PFSK-1 (cell line): Measurements from ENCODE around the gene KBTBD3.

Source experiments
- FOXP2 ChIP-seq: optimal IDR thresholded peaks from 2 replicates; pipeline ENCODE3; 2011; ENCODE audit warnings: borderline replicate concordance, control low read depth, inconsistent platforms; ENCODE audit not compliant: insufficient read depth; ENCODE audit errors: extremely low read length, extremely low read depth
- POLR2AphosphoS5 ChIP-seq: IDR thresholded peaks from 2 replicates; pipeline ENCODE4 v1.6.1; 2012; ENCODE audit warnings: low read depth, mild to moderate bottlenecking, control low read depth, low read length, moderate library complexity
- SIN3A ChIP-seq: IDR thresholded peaks from 2 replicates; pipeline ENCODE4 v1.6.1; 2012; ENCODE audit warnings: mild to moderate bottlenecking, low read length, moderate library complexity, borderline replicate concordance; ENCODE audit not compliant: insufficient read depth
- TAF1 ChIP-seq: IDR thresholded peaks from 2 replicates; pipeline ENCODE4 v1.6.1; 2012; ENCODE audit warnings: low read length, control low read depth, borderline replicate concordance; ENCODE audit not compliant: insufficient read depth
- TF ChIP-seq, protein P1 (sequence below), 2 experiments: IDR thresholded peaks; 2 replicates each; pipeline versions ENCODE4 v1.6.1 to v1.8.0; 2011 to 2012; ENCODE audit warnings: low read depth in 2 of 2, low read length in 2 of 2, control low read depth in 1 of 2, inconsistent platforms in 1 of 2, mild to moderate bottlenecking in 1 of 2, moderate library complexity in 1 of 2; ENCODE audit not compliant: insufficient read depth in 1 of 2

KBTBD3 gene

GRCh38 chr11:106087815-106088435, 10.8 kb upstream of the KBTBD3 start:
- no peak for TF ChIP-seq FOXP2
- TF ChIP-seq POLR2AphosphoS5, result no peak
- TF ChIP-seq, protein P1, sequence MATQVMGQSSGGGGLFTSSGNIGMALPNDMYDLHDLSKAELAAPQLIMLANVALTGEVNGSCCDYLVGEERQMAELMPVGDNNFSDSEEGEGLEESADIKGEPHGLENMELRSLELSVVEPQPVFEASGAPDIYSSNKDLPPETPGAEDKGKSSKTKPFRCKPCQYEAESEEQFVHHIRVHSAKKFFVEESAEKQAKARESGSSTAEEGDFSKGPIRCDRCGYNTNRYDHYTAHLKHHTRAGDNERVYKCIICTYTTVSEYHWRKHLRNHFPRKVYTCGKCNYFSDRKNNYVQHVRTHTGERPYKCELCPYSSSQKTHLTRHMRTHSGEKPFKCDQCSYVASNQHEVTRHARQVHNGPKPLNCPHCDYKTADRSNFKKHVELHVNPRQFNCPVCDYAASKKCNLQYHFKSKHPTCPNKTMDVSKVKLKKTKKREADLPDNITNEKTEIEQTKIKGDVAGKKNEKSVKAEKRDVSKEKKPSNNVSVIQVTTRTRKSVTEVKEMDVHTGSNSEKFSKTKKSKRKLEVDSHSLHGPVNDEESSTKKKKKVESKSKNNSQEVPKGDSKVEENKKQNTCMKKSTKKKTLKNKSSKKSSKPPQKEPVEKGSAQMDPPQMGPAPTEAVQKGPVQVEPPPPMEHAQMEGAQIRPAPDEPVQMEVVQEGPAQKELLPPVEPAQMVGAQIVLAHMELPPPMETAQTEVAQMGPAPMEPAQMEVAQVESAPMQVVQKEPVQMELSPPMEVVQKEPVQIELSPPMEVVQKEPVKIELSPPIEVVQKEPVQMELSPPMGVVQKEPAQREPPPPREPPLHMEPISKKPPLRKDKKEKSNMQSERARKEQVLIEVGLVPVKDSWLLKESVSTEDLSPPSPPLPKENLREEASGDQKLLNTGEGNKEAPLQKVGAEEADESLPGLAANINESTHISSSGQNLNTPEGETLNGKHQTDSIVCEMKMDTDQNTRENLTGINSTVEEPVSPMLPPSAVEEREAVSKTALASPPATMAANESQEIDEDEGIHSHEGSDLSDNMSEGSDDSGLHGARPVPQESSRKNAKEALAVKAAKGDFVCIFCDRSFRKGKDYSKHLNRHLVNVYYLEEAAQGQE (IDR thresholded peaks at IDR 0.05; ENCODE audit: insufficient read depth in 1 of 2, low read depth in 2 of 2, low read length in 2 of 2), result no peak
- TF ChIP-seq SIN3A, result no peak
- no peak for TF ChIP-seq TAF1

GRCh38 chr11:106086850-106087249, 9.7 kb upstream of the KBTBD3 start:
- TF ChIP-seq FOXP2 (no peak), POLR2AphosphoS5 (no peak), TAF1 (no peak), SIN3A (no peak)
- TF ChIP-seq, protein P1 (IDR thresholded peaks at IDR 0.05; ENCODE audit: insufficient read depth in 1 of 2, low read depth in 2 of 2, low read length in 2 of 2), result no peak

DNA sequence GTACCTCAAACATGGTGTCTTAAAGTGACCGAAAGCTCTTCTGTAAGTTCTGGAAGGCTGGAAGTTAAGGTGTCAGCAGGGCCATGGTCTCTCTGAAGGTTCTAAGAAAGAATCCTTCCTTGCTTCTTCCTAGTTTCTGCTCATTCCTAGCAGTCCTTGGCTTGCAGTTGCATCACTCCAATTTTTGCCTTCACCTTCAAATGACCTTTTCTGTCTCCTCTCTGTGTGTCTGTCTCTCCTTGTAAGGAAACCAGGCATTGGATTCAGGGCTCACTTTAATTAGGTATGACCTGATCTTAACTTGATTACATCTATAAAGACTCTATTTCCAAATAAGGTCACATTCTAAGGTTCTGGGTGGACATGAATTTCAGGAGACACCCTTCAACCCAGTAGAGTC, 9.0 kb upstream of the KBTBD3 start:
- TF ChIP-seq FOXP2 (no peak), TAF1 (no peak), POLR2AphosphoS5 (no peak), SIN3A (no peak)
- TF ChIP-seq, protein P1 (IDR thresholded peaks at IDR 0.05; ENCODE audit: insufficient read depth in 1 of 2, low read depth in 2 of 2, low read length in 2 of 2), result no peak

- TF ChIP-seq TAF1 (no peak), POLR2AphosphoS5 (no peak), FOXP2 (no peak), SIN3A (no peak)
- TF ChIP-seq, protein P1 (IDR thresholded peaks at IDR 0.05; ENCODE audit: insufficient read depth in 1 of 2, low read depth in 2 of 2, low read length in 2 of 2), result no peak
Observed at GRCh38 chr11:106082096-106082495, 4.9 kb upstream of the KBTBD3 start.
